Tongue (tissue), 2 donors: Measurements from ENCODE around the gene PIP4P1. TPM values are rescaled to one million over a fixed set of nuclear protein-coding genes. Genes with fewer than 3 reads are reported as not detected.

ENCODE experiments used
- small RNA-seq: library from RNA; depleted of rRNA; stranded (forward); fragments of <200 nt; gene quantifications from one replicate; pipeline ENCODE3, GENCODE V24; 2014; ENCODE audit warnings: low replicate concordance
- total RNA-seq: library from RNA; depleted of rRNA; stranded (reverse); fragments of >200 nt; gene quantifications from one replicate; pipeline ENCODE4 v1.2.3, GENCODE V29; 2014

The PIP4P1 gene
- total RNA-seq, 1 donor from 2014 or later, result 19.5 TPM

Small RNAs within 50 kb of the gene (small RNA-seq; reads per million reads assigned to genes)
- not detected for gene RNA5SP382

Other genes starting within 250 kb of the PIP4P1 start
- gene OR11H6, start 237.7 kb downstream of the PIP4P1 start, total RNA-seq, result not detected
- not detected for gene OR11H7, start 232.5 kb downstream of the PIP4P1 start, total RNA-seq
- gene OR11H4, start 222.1 kb downstream of the PIP4P1 start, total RNA-seq, result not detected
- 23.3 TPM for gene TTC5, start 155.5 kb downstream of the PIP4P1 start, total RNA-seq
- gene CCNB1IP1, start 128.2 kb downstream of the PIP4P1 start, total RNA-seq, result 72.5 TPM
- gene PARP2, start 117.8 kb downstream of the PIP4P1 start, total RNA-seq, result 14.2 TPM
- gene TEP1, start 47.9 kb downstream of the PIP4P1 start, total RNA-seq, result 13.3 TPM
- 1.9 TPM for gene KLHL33, start 25.3 kb downstream of the PIP4P1 start, total RNA-seq
- gene OSGEP, start 6.6 kb downstream of the PIP4P1 start, total RNA-seq, result 32.6 TPM
- 49.1 TPM for gene APEX1, start 6.2 kb downstream of the PIP4P1 start, total RNA-seq
- 9.2 TPM for gene PNP, start 8.0 kb upstream of the PIP4P1 start, total RNA-seq
- not detected for gene RNASE10, start 44.1 kb upstream of the PIP4P1 start, total RNA-seq
- gene RNASE9, start 99.6 kb upstream of the PIP4P1 start, total RNA-seq, result not detected
- gene RNASE11, start 126.6 kb upstream of the PIP4P1 start, total RNA-seq, result not detected
- not detected for gene RNASE12, start 129.9 kb upstream of the PIP4P1 start, total RNA-seq
- not detected for gene OR6S1, start 180.3 kb upstream of the PIP4P1 start, total RNA-seq
- gene RNASE4, start 223.1 kb upstream of the PIP4P1 start, total RNA-seq, result 21.0 TPM
- gene ANG, start 227.3 kb upstream of the PIP4P1 start, total RNA-seq, result 4.3 TPM